ENCODE measurements around the gene HACL1. TPM values are rescaled to one million over a fixed set of nuclear protein-coding genes. Genes with fewer than 3 reads are reported as not detected.
"Not testable (repeated sequence)": the region's sequence is repeated elsewhere in the genome, so short reads cannot be mapped to it uniquely, and the experiment has no call there.

The HACL1 gene
- total RNA-seq, 1 experiment from 2014 or later = 52.0 TPM

DNA sequence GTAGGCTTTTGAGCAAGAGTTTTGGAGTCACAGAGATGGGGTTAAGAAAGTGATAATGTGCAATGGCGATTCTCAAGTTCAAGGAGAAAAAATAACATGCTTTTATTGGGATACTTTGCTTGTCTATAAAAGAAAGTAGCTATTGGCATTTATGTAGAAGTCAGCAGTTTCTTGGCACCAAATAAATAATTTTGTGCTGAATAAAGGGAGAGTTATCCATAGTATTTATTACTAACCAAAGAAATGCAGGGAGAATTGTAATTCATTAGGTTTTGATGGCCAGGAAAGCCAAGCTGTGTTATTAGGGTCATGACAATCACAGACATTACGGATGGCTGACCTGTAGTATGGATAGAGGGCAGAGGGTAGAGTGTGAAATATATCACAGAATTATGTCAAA, 33.3 kb upstream of the HACL1 start:
- Histone ChIP-seq H3K4me3 (ENCODE audit: insufficient read depth, low read depth, low read length) (no peak overlapping the region), H3K36me3 (replicated peaks; ENCODE audit: control insufficient read depth, insufficient read depth, low read length) (no peaks in the 10 kb centered on the region), H3K27me3 (ENCODE audit: control insufficient read depth, insufficient read depth, low read length) (no peaks in the 10 kb centered on the region)
- no peak for DNase-seq

- Histone ChIP-seq H3K27me3 (ENCODE audit: control insufficient read depth, insufficient read depth, low read length) (no peaks in the 10 kb centered on the region), H3K4me3 (ENCODE audit: insufficient read depth, low read depth, low read length) (no peak overlapping the region), H3K36me3 (replicated peaks; ENCODE audit: control insufficient read depth, insufficient read depth, low read length) (no peaks in the 10 kb centered on the region)
- DNase-seq = no peak
Measured at GRCh38 chr3:15633766-15634598, 32.6 kb upstream of the HACL1 start.

DNA sequence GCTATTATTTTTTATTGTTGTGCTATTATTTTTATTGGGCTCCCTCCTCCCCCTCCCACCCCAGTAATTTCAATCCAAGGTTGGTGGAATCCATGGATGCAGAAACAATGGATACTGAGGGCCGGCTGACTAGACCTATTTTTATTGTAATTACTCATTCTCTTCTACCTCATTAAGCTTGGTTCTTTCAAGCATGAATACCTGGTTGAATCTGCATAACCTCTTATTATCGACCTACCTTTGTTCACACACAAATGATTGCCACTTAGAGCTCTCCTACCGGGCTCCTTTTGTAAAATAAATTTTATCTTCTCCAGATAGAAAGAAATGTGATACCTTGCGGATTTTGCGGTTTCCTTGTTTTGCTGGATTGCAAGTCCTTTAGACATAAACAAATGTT, 31.8 kb upstream of the HACL1 start:
- H3K4me3 ChIP-seq (ENCODE audit: insufficient read depth, low read depth, low read length) = no peak overlapping the region
- DNase-seq = peak; percentile 41
- H3K27me3 ChIP-seq (ENCODE audit: control insufficient read depth, insufficient read depth, low read length) = no peaks in the 10 kb centered on the region

GRCh38 chr3:15632212-15632580, 30.8 kb upstream of the HACL1 start:
- H3K36me3 ChIP-seq (replicated peaks; ENCODE audit: control insufficient read depth, insufficient read depth, low read length) = no peaks in the 10 kb centered on the region
- H3K4me3 ChIP-seq (ENCODE audit: insufficient read depth, low read depth, low read length) = no peak overlapping the region
- DNase-seq = no peak
- no peaks in the 10 kb centered on the region for H3K27me3 ChIP-seq (ENCODE audit: control insufficient read depth, insufficient read depth, low read length)

More for the DNA sequence above, 31.8 kb upstream of the HACL1 start:
- H3K36me3 ChIP-seq (replicated peaks; ENCODE audit: control insufficient read depth, insufficient read depth, low read length) = no peaks in the 10 kb centered on the region

DNA sequence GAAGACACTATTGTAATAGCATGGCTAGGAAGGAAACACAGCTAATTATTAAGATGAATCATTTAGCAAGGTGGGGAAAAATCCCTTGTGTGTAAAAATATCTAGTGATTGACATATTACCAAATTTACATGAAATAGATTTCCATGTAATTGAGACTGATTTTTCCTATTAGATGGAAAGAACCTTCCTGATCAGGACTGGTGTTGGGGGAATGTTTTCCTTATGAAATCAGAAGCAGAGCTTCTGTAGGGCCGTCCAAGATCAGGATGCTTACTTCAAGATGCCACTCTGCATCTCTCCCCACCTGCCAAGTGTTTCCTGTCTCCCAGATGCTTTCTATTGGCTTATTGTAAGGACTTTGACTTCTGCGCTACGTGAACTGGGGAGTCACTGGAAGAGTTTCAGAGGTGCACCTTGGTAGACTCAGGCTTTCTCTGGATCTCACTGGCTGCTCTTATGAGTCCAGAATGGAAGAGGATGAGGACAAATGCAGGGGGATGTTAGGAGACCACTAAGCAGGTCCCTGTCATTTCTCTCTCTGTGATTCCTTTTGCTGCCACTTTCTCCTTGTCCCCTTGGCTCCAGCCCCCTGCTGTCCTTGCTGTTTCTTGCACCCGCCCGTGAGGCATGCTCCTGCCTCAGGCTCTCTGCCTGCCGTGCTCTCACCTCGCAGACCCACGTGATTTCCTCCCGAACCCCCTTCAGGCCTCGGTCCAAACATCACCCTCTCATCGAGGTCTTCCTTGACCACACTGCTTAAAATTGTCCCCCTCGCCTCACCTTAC, 30.2 kb upstream of the HACL1 start:
- DNase-seq = no peak
- no peak overlapping the region for H3K4me3 ChIP-seq (ENCODE audit: insufficient read depth, low read depth, low read length)
- no peaks in the 10 kb centered on the region for H3K36me3 ChIP-seq (replicated peaks; ENCODE audit: control insufficient read depth, insufficient read depth, low read length)
- H3K27me3 ChIP-seq (ENCODE audit: control insufficient read depth, insufficient read depth, low read length) = no peaks in the 10 kb centered on the region

DNA sequence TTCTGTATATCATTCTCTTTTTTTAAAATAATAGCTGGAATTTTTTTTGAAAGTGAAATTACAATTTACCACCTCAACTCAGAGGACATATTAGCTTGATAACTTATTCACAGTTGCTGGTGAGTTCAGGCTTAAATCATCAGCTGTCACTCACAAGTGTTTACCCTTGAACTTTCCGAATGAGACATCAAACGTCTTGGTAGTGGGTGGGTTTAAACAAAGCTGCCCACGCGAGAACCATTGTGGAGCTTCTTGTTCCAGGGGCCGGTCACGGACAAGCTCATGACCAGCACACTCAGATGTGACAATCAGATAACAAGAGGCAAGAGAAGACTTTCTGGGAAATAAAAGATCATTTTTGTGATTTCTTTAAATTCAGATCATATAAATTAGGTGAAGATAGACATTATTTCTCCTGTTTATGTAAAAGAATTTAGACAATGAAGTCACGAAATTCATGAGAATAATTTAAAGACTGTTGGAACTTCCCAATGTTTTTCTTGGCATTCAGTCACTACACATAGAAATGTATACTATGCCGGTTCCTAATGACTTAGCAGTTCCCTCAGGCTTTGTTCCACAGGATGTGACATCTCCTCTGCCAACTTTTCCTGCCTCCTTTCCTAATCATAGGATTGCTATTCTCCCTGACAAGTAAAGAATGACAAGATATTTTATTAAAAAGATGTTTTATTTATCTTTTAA, 29.4 kb upstream of the HACL1 start:
- Histone ChIP-seq H3K36me3 (replicated peaks; ENCODE audit: control insufficient read depth, insufficient read depth, low read length) (no peaks in the 10 kb centered on the region), H3K27me3 (ENCODE audit: control insufficient read depth, insufficient read depth, low read length) (no peaks in the 10 kb centered on the region), H3K4me3 (ENCODE audit: insufficient read depth, low read depth, low read length) (no peak overlapping the region)
- DNase-seq = no peak

- H3K4me3 ChIP-seq (ENCODE audit: insufficient read depth, low read depth, low read length) = no peak overlapping the region
- H3K27me3 ChIP-seq (ENCODE audit: control insufficient read depth, insufficient read depth, low read length) = no peaks in the 10 kb centered on the region
Measured at GRCh38 chr3:15629860-15630597, 28.7 kb upstream of the HACL1 start.

DNA sequence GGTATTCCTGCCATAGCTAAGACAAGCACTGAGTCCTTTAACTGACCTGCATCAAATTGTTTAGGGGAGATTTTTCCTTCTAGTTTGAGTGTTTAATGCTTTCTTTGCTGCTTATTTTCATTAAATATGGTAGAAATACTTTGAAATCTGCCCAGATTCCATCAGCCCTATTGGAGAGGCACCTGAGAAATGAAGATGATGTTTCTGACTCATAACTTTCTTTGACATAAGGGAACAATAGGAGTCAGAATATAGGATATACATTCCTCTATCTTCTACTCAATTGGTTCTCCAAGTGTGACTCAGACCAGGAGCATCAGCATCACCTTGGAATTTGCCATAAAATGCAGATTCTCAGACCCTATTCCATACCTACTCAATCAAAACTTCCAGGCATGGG, 27.6 kb upstream of the HACL1 start:
- Histone ChIP-seq H3K27me3 (ENCODE audit: control insufficient read depth, insufficient read depth, low read length) (no peaks in the 10 kb centered on the region), H3K36me3 (replicated peaks; ENCODE audit: control insufficient read depth, insufficient read depth, low read length) (no peaks in the 10 kb centered on the region), H3K4me3 (ENCODE audit: insufficient read depth, low read depth, low read length) (no peak overlapping the region)
- no peak for DNase-seq

More at GRCh38 chr3:15629860-15630597, 28.7 kb upstream of the HACL1 start:
- H3K36me3 ChIP-seq (replicated peaks; ENCODE audit: control insufficient read depth, insufficient read depth, low read length) = no peaks in the 10 kb centered on the region
- peak; percentile 72 for DNase-seq

- Histone ChIP-seq H3K4me3 (ENCODE audit: insufficient read depth, low read depth, low read length) (no peak overlapping the region), H3K27me3 (ENCODE audit: control insufficient read depth, insufficient read depth, low read length) (no peaks in the 10 kb centered on the region), H3K36me3 (replicated peaks; ENCODE audit: control insufficient read depth, insufficient read depth, low read length) (no peaks in the 10 kb centered on the region)
- no peak for DNase-seq
Measured at GRCh38 chr3:15623535-15624440, 22.4 kb upstream of the HACL1 start.

DNA sequence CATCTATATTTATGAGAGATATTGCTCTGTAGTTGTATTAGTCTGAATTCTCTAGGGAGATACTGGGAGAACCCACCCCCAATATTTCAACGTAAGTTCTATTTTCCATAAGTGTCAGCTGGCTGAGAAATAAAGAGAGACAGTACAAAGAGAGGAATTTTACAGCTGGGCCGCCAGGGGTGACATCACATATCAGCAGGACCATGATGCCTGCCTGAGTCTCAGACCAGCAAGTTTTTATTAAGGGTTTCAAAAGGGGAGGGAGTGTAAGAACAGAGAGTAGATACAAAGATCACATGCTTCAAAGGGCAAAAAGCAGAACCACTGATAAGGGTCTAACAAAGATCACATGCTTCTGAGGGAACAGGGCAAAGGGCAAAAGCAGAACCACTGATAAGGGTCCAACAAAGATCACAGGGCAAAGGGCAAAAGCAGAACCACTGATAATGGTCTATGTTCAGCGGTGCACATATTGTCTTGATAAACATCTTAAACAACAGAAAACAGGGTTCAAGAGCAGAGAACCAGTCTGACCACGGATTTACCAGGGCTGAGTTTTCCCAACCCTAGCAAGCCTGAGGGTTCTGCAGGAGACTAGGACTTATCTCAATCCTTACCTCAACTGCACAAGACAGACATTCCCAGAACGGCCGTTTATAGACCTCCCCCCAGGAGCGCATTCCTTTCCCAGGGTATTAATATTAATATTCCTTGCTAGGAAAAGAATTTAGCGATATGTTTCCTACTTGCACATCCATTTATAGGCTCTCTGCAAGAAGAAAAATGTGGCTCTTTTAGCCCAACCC, 18.5 kb upstream of the HACL1 start:
- not testable (repeated sequence) for H3K36me3 ChIP-seq (replicated peaks; ENCODE audit: control insufficient read depth, insufficient read depth, low read length); DNase-seq; H3K27me3 ChIP-seq (ENCODE audit: control insufficient read depth, insufficient read depth, low read length); H3K4me3 ChIP-seq (ENCODE audit: insufficient read depth, low read depth, low read length)

DNA sequence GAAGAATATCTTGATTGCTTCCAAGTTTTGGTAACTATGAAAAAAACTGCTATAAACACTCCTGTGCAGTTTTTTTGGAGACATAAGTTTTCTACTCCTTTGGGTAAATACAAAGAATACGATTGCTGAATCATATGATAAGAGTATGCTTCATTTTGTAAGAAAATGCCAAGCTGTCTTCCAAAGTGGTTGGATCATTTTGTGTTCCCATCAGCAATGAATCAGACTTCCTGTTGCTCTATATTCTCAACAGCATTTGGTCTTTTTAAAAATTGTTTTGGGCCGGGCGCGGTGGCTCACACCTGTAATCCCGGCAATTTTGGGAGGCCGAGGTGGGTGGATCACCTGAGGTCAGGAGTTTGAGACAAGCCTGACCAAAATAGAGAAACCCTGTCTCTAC, 14.7 kb upstream of the HACL1 start:
- H3K27me3 ChIP-seq (ENCODE audit: control insufficient read depth, insufficient read depth, low read length) = no peaks in the 10 kb centered on the region
- no peaks in the 10 kb centered on the region for H3K36me3 ChIP-seq (replicated peaks; ENCODE audit: control insufficient read depth, insufficient read depth, low read length)
- DNase-seq = no peak
- H3K4me3 ChIP-seq (ENCODE audit: insufficient read depth, low read depth, low read length) = no peak overlapping the region

DNA sequence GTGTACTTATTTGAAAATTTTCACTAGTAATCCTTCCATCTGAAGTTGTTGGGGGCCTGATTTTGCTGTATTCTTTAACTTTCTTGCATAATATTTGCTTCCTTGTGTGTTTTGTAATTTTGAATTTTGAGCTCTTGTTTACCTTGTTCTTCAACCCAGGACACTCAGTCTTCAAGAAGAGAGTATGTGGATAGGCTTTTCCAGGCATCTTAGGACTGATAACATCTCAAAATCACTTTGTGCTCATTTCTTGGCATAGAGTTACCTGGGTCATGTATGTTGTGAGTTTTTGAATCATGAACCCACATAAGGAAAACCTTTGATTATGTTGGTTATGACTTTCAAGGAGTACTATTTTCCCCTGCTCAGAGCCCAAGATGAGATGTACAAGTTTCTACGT, 13.6 kb upstream of the HACL1 start:
- H3K36me3 ChIP-seq (replicated peaks; ENCODE audit: control insufficient read depth, insufficient read depth, low read length) = no peaks in the 10 kb centered on the region
- no peak overlapping the region for H3K4me3 ChIP-seq (ENCODE audit: insufficient read depth, low read depth, low read length)
- no peaks in the 10 kb centered on the region for H3K27me3 ChIP-seq (ENCODE audit: control insufficient read depth, insufficient read depth, low read length)
- no peak for DNase-seq

GRCh38 chr3:15612001-15612400, 10.6 kb upstream of the HACL1 start:
- no peaks in the 10 kb centered on the region for H3K27me3 ChIP-seq (ENCODE audit: control insufficient read depth, insufficient read depth, low read length)
- DNase-seq = no peak
- H3K4me3 ChIP-seq (ENCODE audit: insufficient read depth, low read depth, low read length) = no peak overlapping the region
- no peaks in the 10 kb centered on the region for H3K36me3 ChIP-seq (replicated peaks; ENCODE audit: control insufficient read depth, insufficient read depth, low read length)

All from H7 (cell line).